Liver (tissue), 9 donors: Measurements from ENCODE around the gene SPTBN1. TPM values are rescaled to one million over a fixed set of nuclear protein-coding genes. Genes with fewer than 3 reads are reported as not detected.

Source experiments
- DNase-seq: peaks from one replicate; pipeline ENCODE4 v3.0.0-alpha.2; 2017; ENCODE audit warnings: low spot score
- H3K27ac ChIP-seq, 2 donors: one replicate each; pipeline ENCODE4 v1.7.0; 2013; ENCODE audit warnings: inconsistent platforms in 2 of 2, low read length in 2 of 2, control low read depth in 1 of 2, low read depth in 1 of 2, mild to moderate bottlenecking in 1 of 2
- H3K27me3 ChIP-seq, 4 donors: one replicate each; pipeline versions ENCODE4 v1.6.1 to v1.7.0; 2013; ENCODE audit warnings: low read length in 3 of 4, inconsistent platforms in 1 of 4, mild to moderate bottlenecking in 1 of 4, moderate library complexity in 1 of 4; ENCODE audit not compliant: control insufficient read depth in 4 of 4, insufficient read depth in 4 of 4
- H3K36me3 ChIP-seq, 4 donors: one replicate each; pipeline versions ENCODE4 v1.6.1 to v1.7.0; 2013; ENCODE audit warnings: low read length in 3 of 4, mild to moderate bottlenecking in 3 of 4, low read depth in 1 of 4, moderate library complexity in 1 of 4; ENCODE audit not compliant: control insufficient read depth in 4 of 4, insufficient read depth in 3 of 4
- H3K4me1 ChIP-seq, 4 donors: one replicate each; pipeline versions ENCODE4 v1.6.1 to v1.7.0; 2013; ENCODE audit warnings: low read length in 3 of 4, mild to moderate bottlenecking in 3 of 4, moderate library complexity in 1 of 4; ENCODE audit not compliant: control insufficient read depth in 4 of 4, insufficient read depth in 4 of 4
- H3K4me3 ChIP-seq, 3 donors: one replicate each; pipeline versions ENCODE4 v1.6.1 to v1.7.0; 2013; ENCODE audit warnings: low read length in 3 of 3, control low read depth in 1 of 3, low read depth in 1 of 3, mild to moderate bottlenecking in 1 of 3
- H3K9ac ChIP-seq, 2 donors: one replicate each; pipeline ENCODE4 v1.7.0; 2013; ENCODE audit warnings: low read length in 2 of 2, mild to moderate bottlenecking in 2 of 2, moderate library complexity in 2 of 2, control low read depth in 1 of 2, low read depth in 1 of 2
- H3K9me3 ChIP-seq, 4 donors: one replicate each; pipeline versions ENCODE4 v1.6.1 to v1.7.0; 2013; ENCODE audit warnings: low read length in 3 of 4; ENCODE audit not compliant: control insufficient read depth in 4 of 4
- ATF3 ChIP-seq: IDR thresholded peaks from 2 replicates; pipeline ENCODE4 v1.6.1; 2016; ENCODE audit warnings: antibody characterized with exemption
- CTCF ChIP-seq: fragments of 150-350 bp; IDR thresholded peaks from 2 replicates; pipeline ENCODE4 v1.5.1; 2017; ENCODE audit warnings: improper control_type of control experiment, low read depth, low read length; ENCODE audit not compliant: missing input control
- EGR1 ChIP-seq, 2 donors: IDR thresholded peaks; 2 replicates each; pipeline ENCODE4 v1.6.1; 2016 to 2018; ENCODE audit warnings: antibody characterized with exemption in 2 of 2, low read depth in 2 of 2
- FOXA1 ChIP-seq: IDR thresholded peaks from 2 replicates; pipeline ENCODE4 v1.6.1; 2016; ENCODE audit warnings: antibody characterized with exemption
- FOXA2 ChIP-seq: IDR thresholded peaks from 2 replicates; pipeline ENCODE4 v1.6.1; 2016; ENCODE audit warnings: antibody characterized with exemption
- GABPA ChIP-seq, 2 donors: IDR thresholded peaks in 1 of 2; conservative IDR thresholded peaks in 1 of 2; 2 replicates each; pipeline ENCODE4 v1.6.1; 2016; ENCODE audit warnings: antibody characterized with exemption in 2 of 2, mild to moderate bottlenecking in 1 of 2, moderate library complexity in 1 of 2
- HNF4A ChIP-seq, 2 donors: conservative IDR thresholded peaks; 2 replicates each; pipeline ENCODE4 v1.6.1; 2016; ENCODE audit warnings: antibody characterized with exemption in 2 of 2, mild to moderate bottlenecking in 2 of 2
- HNF4G ChIP-seq: IDR thresholded peaks from 2 replicates; pipeline ENCODE4 v1.6.1; 2016; ENCODE audit warnings: antibody characterized with exemption
- NR2F2 ChIP-seq: IDR thresholded peaks from 2 replicates; pipeline ENCODE4 v1.6.1; 2016; ENCODE audit warnings: antibody characterized with exemption
- RAD21 ChIP-seq, 2 donors: IDR thresholded peaks; 2 replicates each; pipeline ENCODE4 v1.6.1; 2016; ENCODE audit warnings: antibody characterized with exemption in 2 of 2, mild to moderate bottlenecking in 2 of 2
- REST ChIP-seq: IDR thresholded peaks from 2 replicates; pipeline ENCODE4 v1.6.1; 2016; ENCODE audit warnings: antibody characterized with exemption, mild to moderate bottlenecking
- RXRA ChIP-seq, 2 donors: IDR thresholded peaks; 2 replicates each; pipeline ENCODE4 v1.6.1; 2017 to 2018; ENCODE audit warnings: antibody characterized with exemption in 2 of 2, mild to moderate bottlenecking in 1 of 2
- SP1 ChIP-seq: IDR thresholded peaks from 2 replicates; pipeline ENCODE4 v1.6.1; 2018; ENCODE audit warnings: antibody characterized with exemption, mild to moderate bottlenecking
- TAF1 ChIP-seq: conservative IDR thresholded peaks from 2 replicates; pipeline ENCODE4 v1.6.1; 2016; ENCODE audit warnings: antibody characterized with exemption, mild to moderate bottlenecking
- YY1 ChIP-seq: IDR thresholded peaks from 2 replicates; pipeline ENCODE4 v1.6.1; 2016; ENCODE audit warnings: antibody characterized with exemption, mild to moderate bottlenecking
- ZBTB33 ChIP-seq: IDR thresholded peaks from 2 replicates; pipeline ENCODE4 v1.6.1; 2016; ENCODE audit warnings: antibody characterized with exemption
- WGBS: extraction: QIAGEN DNeasy Blood & Tissue Kit; methylation state at CpG from one replicate; pipeline ENCODE4 v1.1.7; 2013; 5-methylcytosine and 5-hydroxymethylcytosine counted together
- polyA plus RNA-seq, 2 donors: library from polyadenylated mRNA; stranded (reverse) in 1 of 2; unstranded in 1 of 2; fragments of 200-250 nt in 1 of 2; fragments of >200 nt in 1 of 2; fragmentation: Nextera tagmentation in 1 of 2; extraction: Ambion mirVana in 1 of 2; gene quantifications; one replicate each; pipeline versions ENCODE4 v1.2.1 to v1.2.3, GENCODE V29; 2013 to 2015
- total RNA-seq, 2 donors: library from RNA; depleted of rRNA; stranded (reverse); fragments of >200 nt; gene quantifications; one replicate each; pipeline ENCODE4 v1.2.3, GENCODE V29; 2014
- donor health status: healthy.
- donor health status: healthy.
- donor health status: healthy.
- donor health status: healthy.
- donor health status: healthy.

The SPTBN1 gene
- total and polyA plus RNA-seq, 4 donors, result 44.8 to 191 (median 75.9) TPM

- Histone ChIP-seq H3K4me3 (no peak overlapping the region), H3K27me3 (no peaks in the 10 kb centered on the region), H3K9me3 (no peaks in the 10 kb centered on the region), H3K27ac (no peak overlapping the region), H3K9ac (no peak overlapping the region), H3K36me3 (no peaks in the 10 kb centered on the region), H3K4me1 (peaks cover 20 to 79% (median 75%) of the 10 kb centered on the region in 4 donors)
- no peak for DNase-seq
- no peak for TF ChIP-seq RXRA (IDR thresholded peaks at IDR 0.05)
- TF ChIP-seq FOXA2, result no peak
- TF ChIP-seq YY1, result no peak
- no peak for TF ChIP-seq FOXA1
- TF ChIP-seq REST, result no peak
- no peak for TF ChIP-seq TAF1
- TF ChIP-seq GABPA (IDR thresholded peaks at IDR 0.05 in 1 of 2, conservative IDR thresholded peaks at IDR 0.05 in 1 of 2), result no peak
- TF ChIP-seq SP1, result no peak
- TF ChIP-seq HNF4G, result no peak
- no peak for TF ChIP-seq ZBTB33
These were observed 122.5 kb downstream of the SPTBN1 start for GRCh38 chr2:54578648-54579045.

- no peak for TF ChIP-seq RAD21 (IDR thresholded peaks at IDR 0.05)
- no peak for TF ChIP-seq CTCF
- TF ChIP-seq YY1, result no peak
- TF ChIP-seq ZBTB33, result no peak
- no peak for TF ChIP-seq RXRA (IDR thresholded peaks at IDR 0.05)
- TF ChIP-seq NR2F2, result no peak
- no peak for TF ChIP-seq FOXA1
- no peak for TF ChIP-seq FOXA2
- no peak for TF ChIP-seq ATF3
- no peak for TF ChIP-seq EGR1 (IDR thresholded peaks at IDR 0.05; ENCODE audit: low read depth in 2 of 2)
- TF ChIP-seq GABPA (IDR thresholded peaks at IDR 0.05 in 1 of 2, conservative IDR thresholded peaks at IDR 0.05 in 1 of 2), result no peak
- no peak for TF ChIP-seq HNF4A (conservative IDR thresholded peaks at IDR 0.05)
- no peak for TF ChIP-seq HNF4G
- TF ChIP-seq REST, result no peak
- TF ChIP-seq SP1, result no peak
- TF ChIP-seq TAF1, result no peak
- peak overlapping the region in 1 of 2 donors; percentile 1 for H3K9ac ChIP-seq
- peaks cover 18 to 74% (median 70%) of the 10 kb centered on the region in 4 donors for H3K4me1 ChIP-seq
- no peaks in the 10 kb centered on the region for H3K36me3 ChIP-seq
- H3K27ac ChIP-seq, result peak overlapping the region; percentile 36
- WGBS, result 73% methylated on average over 8 of the region's 8 CpGs
- H3K4me3 ChIP-seq, result no peak overlapping the region
- no peaks in the 10 kb centered on the region for H3K27me3 ChIP-seq
- no peaks in the 10 kb centered on the region for H3K9me3 ChIP-seq
- DNase-seq, result no peak
These were observed 123.0 kb downstream of the SPTBN1 start for GRCh38 chr2:54579061-54579681.
